SH-SY5Y (cell line): ENCODE measurements around the gene CEP131.

ENCODE experiments used
- GATA2 ChIP-seq: IDR thresholded peaks from 2 replicates; pipeline ENCODE4 v1.6.1; 2011; ENCODE audit warnings: mild to moderate bottlenecking, low read depth, low read length
- GATA3 ChIP-seq: IDR thresholded peaks from 2 replicates; pipeline ENCODE4 v1.6.1; 2011; ENCODE audit warnings: low read depth, mild to moderate bottlenecking, low read length, moderate library complexity

DNA sequence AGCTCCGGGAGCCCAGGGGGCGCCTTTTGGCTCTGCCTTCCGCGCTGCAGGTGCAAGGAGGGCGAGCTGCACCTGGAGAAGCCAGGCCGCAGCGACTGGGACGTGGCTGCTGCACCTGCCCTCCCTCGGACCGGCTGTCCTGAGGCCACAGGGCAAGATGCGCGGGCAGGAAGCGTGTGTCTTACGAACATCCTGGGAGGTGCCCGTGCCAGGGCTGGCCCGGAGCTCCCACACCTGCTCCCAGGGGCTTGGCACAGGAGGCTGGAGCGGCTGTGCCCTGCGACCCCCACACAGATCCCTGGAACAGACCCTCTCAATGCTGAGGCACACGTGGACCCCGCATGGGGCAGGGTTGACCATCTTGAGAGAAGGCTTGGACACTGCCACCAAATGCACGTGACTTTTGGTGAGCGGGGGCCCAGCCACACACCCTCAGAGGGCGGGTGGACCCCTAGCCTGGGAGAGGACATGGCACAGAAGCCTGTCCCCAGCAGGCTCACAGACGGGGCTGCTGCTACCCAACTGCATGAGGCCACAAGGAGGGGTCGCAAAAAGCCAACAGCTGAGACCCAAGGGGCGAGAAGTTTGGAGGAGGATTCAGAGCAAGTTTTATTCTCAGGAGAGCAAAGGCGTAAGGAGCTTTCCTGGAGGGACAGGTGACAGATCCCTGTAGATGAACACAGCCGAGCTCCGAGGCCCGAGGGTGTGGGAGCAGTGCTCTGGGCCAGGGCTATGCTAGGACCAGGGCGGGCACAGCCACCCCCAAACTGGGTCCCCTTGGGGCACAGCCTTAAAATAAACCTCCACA, 27.7 kb upstream of the CEP131 start:
- TF ChIP-seq GATA2 (no peak), GATA3 (no peak)
